GM18519 (cell line): ENCODE results near the gene BICD1.
A peak's percentile ranks its signal among the peaks of the same experiment; 100 is the strongest.
"Not testable (repeated sequence)": the region's sequence is repeated elsewhere in the genome, so short reads cannot be mapped to it uniquely, and the experiment has no call there.

ENCODE experiments used
- ATAC-seq: cut with Tn5 transposase; IDR thresholded peaks from one replicate; pipeline ENCODE4 v1.9.1; 2021; ENCODE audit warnings: mild to moderate bottlenecking, moderate library complexity; ENCODE audit not compliant: unreplicated experiment, low FRiP score

BICD1 gene

DNA sequence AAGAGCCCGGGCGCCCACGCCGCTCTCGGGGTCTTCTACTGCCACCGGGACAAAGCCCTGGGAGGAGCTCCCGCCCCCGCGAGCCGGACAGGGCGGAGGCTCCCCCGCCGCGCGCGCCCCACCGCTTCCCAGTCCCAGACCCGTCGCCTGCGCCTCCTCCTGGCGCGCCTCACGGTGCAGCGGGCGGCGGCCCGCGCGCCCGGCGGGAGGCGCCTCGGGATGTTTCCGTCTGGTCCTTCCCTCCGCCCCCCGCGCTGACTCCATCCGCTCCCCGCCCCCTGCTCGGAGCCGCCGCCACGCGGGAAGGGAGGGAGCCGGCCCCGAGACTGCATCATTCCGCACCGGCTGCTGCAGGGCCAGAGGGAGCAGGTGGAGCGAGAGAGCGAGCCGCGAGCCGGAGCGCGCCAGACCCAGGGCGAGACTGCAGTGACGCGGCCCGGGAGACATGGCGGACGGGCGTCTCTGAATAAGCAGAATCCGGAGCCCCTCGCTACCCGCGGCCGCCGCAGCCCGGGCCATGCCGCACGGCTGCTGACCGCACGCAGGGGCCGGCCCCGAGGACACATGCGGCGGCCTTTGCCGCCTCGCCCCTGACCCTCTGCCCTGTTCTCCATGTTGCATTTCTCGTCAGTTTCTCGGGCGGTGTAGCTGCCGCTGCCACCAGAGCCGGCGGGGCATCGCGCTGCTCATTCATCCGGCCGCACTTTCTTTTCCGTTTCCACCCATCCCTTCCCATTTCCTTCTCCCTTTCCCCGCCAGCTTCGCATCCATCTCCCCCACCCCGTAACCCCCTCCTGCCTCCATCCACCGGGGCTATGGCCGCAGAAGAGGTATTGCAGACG, at the start of gene BICD1:
BICD1 (plus strand) TSS at position 331 of the 842 bp plus-strand sequence; CDS start at position 816, 485 bp downstream.
- ATAC-seq = peak; percentile 64

DNA sequence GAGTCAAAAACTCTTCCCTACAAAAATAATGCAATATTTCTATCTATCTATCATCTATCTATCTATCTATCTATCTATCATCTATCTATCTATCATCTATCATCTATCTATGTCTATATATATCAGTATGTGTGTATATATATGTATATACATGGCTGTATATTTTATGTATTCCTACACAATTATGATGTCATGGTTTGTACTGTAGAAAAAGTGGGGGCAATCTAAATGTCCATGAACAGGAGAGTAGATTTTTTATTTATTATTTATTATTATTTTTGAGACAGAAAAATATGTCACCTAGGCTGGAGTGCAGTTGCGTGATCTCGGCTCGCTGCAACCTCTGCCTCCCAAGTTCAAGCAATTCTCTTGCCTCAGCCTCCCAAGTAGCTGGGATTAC, 45.6 kb upstream of the BICD1 start:
- no peak for ATAC-seq

DNA sequence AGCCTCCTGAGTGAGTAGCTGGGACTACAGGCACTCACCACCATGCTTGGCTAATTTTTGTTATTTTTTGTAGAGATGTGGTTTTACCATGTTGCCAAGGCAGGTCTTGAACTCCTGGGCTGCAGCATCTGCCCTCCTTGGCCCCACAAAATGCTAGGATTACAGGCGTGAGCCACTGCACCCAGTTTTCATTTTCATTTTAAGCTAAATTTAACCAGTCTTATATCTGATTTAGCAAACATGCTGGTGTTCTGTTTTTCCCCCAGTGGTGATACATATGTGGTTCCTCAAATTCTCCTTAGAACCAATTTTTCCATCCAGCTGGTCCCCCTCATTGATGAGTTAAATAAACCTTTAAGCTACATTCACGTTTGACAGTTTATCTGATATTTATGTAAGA, 43.8 kb upstream of the BICD1 start:
- no peak for ATAC-seq

DNA sequence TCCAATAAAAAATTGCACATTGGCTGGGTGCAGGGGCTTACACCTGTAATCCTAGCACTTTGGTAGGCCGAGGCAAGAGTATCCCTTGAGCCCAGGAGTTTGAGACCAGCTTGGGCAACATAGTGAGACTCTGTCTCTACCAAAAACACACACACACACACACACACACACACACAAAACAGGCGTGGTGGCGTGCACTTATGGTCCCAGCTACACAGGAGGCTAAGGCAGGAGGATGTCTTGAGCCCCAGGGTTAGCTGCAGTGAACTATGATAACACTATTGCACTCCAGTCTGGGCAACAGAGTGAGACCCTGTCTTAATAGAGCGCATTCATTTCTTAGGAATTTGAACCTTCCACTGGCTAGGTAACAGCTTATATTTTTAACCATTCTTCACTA, 42.9 kb upstream of the BICD1 start:
- no peak for ATAC-seq

DNA sequence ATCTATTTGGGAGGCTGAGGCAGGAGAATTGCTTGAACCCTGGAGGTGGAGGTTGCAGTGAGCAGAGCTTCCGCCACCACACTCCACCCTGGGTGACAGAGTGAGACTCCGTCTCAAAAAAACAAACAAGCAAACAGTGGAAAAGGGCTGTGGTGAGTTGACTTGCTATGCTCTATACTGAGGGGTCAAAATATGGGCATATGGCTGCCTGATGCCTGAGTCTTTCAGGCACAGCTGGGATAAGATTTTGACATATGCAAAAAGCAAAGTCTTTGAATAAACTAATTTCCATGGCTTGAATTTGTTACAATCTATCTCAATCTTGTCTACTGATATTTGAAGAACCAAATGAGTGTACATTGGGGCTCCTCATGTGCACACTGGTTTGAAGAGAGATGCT, 40.4 kb upstream of the BICD1 start:
- ATAC-seq = no peak

DNA sequence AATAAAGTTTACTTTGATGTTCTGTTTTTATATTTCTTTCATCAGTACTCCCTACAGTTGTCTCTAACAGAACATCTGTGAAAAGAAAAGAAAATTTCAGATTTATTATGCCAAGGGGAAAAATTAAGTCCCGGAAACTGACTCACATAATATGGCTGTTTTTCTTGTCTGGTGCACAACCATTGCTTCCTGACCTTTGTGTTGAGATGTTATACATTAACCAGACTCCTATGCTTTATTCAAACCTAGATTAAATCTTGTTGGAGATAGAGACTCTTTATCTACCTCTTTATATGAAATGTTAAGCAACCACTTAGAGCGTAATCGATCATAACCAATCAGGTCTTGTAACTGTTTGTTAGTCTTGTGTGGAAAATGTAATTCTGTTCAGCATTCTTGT, 37.6 kb upstream of the BICD1 start:
- no peak for ATAC-seq

DNA sequence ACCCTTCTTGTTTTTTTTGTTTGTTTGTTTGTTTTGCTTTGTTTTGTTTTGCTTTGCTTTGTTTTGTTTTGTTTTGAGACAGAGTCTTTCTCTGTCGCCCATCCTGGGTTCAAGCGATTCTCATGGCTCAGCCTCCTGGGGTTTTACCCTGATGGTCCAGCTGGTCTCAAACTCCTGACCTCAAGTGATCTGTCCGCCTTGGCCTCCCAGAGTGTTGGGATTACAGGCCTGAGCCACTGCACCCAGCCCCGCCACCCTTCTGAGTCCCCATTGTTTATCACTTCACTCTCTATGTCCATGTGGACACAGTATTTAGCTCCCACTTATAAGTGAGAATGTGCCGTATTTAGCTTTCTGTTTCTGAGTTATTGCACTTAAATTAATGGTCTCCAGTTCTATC, 36.9 kb upstream of the BICD1 start:
- ATAC-seq = no peak

DNA sequence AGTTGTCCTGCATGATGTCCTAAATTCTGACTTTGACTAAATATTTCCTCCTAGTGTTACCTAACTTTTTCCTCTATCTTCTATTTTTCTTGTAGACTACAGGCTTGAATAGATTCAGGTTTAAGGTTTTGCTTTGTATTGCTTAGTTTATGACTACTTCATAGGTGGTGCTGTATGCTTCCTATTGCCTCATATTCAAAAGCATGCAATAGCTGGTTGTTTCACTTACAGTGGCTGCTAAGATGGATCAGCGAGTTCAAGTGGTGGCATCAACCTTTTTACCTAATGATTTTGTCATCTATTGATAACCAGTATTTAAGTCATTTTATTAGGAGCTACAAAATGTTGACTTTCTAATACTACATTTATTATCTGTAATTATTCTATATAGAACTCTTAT, 36.3 kb upstream of the BICD1 start:
- ATAC-seq = no peak

DNA sequence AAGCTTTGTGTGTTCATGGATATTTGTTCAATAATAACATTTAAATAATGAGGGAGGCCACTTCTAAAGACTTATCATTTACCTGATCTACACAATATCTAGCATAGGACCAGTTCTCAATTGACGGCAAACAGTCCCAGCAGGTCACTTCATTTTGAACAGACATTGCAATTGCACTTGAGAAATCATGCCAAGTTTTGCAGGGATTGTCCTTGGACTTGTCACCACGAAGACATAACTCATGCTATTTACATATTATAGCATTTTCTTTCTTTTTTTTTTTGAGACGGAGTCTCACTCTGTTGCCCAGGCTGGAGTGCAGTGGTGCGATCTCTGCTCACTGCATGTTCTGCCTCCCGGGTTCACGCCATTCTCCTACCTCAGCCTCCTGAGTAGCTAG, 34.5 kb upstream of the BICD1 start:
- ATAC-seq = no peak

DNA sequence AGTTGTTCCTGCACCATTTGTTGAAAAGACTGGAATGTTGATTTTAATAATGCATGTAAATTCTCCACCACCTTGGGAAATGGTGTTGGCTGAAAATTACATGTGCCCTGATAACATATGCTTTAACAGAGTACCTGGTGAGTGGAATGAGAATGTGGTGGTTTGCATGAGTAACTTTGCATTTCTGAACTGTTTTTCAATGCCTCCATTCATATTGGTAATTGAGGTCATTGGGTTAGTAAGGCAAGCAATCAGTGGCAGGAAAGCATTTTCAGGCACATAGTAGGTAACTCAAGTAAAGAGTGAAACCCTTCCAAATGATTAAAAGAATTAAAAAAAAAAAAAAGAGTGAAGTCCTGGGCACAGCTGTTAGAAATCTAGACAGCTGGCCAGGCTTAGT, 32.2 kb upstream of the BICD1 start:
- no peak for ATAC-seq

DNA sequence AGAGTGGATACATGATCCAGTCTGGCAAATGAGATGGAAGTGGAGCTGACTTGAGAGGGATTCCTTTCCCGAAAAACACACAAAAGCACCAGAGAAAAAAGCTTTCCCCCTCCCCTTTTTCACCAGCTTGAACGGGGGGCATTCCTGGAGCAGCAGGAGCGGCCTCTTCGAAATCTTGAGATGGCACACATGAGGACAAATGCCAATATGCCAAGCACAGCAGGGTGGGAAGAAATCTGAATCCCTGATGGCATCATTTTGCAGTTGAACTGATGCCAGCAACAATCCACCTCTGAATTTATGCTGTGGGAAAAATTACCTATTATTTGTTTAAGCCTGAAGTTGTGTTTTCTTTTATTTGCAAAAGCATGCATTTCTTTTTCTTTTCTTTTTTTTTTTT, 29.7 kb upstream of the BICD1 start:
- ATAC-seq = no peak

DNA sequence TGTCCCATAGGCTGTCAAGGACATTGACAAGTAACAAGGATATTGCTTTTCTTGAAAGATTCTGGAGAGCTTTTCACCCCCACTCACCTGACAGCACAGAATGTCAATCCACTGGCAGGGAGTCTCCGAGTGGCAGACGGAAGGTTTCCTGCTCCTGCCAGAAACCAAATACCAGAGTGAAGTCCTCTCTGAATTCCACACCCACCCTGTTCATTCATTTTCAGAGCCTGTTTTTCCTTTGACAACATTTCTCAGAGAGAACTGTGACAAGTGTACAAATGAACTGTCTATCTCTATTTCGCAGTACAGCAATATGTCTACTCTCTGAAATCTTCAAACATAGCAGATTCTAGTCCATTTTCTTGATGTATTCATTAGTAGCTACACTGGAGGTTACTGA, 26.2 kb upstream of the BICD1 start:
- ATAC-seq = no peak

DNA sequence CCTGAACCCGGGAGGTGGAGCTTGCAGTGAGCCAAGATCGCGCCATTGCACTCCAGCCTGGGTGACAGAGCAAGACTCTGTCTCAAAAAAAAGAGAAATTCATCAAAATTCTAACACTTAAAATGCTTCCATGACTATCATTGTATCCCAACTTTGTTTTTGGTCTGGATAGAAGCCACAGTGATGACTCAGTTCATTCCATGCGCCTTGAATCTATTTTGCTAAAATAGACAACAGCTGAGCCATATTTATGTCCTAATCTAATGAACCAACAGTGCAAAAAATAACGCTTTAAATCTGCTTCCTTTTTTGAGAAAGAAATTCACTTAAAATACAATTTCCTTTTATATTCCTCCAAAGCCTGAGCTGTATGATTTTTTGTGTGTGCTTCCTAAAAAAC, 23.2 kb upstream of the BICD1 start:
- ATAC-seq = no peak

DNA sequence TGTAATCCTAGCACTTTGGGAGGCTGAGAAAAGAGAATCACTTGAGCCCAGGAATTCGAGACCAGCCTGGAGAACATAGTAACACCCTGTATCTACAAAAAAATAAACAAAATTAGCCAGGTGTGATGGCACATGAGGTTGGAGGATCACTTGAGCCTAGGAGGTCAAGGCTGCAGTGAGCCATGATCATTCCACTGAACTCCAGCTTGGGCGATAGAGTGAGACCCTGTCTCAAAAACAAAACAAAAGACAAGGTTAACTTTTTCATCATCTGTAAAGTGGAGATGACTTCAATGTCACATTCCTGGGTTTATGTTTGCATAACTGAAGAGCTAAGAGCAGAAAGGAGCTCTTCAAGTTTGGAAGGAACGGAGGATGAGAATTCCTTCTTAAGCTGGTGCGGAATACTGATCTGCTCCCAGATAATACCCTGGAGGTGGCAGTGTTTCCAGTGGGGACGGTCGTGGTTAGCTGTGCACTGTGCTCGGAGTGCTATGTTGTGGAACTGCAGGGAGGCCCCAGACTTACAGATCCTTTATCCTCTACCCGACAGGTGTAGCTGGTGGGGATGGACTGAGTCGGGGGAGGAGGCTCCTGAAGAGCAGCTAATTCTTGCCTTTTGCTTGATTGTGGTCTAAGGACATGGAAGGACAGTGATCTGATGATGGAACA, 22.5 kb upstream of the BICD1 start:
- no peak for ATAC-seq

DNA sequence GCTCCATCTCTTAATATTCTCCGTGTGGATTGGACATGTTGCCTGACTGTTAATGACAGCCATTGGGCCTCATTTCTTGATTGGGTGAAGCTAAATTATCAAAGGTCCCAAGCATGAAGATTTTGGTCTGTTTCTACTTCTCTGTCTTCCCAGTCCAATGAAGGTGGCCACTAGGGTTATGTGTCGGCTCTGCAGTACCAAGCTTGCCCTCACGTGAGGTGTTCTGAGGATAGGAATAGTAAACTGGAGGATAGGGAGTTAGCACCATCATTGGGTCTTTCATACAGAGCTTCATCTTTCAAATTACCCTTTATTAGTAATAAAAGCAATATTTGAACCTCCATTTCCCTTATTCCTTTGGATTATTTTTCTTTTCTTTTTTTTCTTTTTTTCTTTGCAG, 21.9 kb upstream of the BICD1 start:
- no peak for ATAC-seq

DNA sequence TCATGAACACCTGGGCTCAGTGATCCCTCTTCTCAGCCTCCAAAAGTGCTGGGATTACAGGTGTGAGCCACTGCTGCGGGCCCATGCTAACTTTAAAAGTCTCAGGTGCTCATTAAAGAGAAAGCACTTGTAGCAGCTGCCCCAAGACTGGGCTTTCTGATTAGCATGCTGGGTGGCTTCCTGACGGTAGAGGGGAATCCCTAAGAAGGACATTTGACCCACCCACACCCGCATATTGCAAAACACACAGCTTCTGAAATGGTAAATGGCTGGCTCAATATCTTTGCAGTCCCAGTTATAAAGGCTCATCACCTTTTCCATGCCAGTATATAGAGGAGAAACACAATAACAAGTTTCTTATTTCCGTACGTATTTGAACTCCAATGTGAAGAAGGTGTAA, 19.3 kb upstream of the BICD1 start:
- no peak for ATAC-seq

DNA sequence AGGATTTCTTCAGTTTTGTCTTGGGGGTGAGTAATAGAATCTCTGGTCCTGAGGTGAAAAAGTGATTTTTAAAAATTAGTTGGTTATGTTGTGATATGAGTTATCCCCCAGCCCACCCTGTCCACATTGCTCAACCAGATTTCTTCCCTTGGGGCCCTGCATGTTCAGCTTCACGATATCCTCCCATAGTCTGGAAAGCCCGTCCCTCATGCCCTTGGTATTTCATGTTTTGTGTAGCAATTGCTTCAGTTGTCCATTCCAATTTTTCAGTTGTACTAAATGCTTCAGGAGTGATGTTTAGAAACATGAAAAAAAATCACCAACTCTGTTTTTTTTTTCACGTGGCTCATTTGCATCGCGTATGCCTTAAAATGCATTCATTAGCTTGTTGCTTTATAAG, 17.5 kb upstream of the BICD1 start:
- no peak for ATAC-seq

DNA sequence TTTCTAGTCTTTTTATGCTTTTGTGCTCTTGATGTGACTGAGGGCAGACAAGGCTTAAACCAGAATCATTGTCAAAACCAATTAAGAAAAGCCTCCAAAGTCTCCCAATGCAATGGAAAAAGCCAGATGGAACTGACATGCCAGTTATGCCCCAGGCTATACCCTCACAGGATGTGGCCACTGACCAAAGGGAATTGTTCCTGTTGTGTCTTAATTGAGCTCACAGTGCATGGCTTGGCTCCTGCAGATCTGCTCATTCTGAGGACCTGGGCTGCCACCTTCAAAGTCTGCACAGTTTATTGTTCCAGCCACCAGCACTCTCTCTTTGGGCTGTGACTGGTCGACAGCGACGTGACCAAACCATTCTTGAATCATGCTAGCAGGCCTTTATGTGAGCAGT, 17.1 kb upstream of the BICD1 start:
- ATAC-seq = no peak

DNA sequence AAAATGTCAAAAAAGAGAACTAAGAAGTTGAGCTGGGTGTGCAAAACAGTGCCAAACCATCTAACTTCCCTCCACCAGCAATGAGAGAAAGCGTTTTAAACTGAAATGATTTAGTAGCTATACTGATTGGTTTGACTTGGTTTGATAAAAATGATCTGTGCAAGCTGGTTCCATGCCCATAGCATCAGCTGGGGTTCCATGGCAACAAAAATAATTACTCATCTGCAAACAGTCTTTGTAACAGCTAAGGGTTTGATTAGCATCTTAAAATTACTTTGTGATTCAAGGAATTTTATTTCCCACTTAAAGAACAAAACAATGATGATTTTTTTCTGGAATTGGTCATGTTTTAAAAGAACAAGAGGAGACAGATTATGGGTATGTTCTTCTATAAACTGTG, 15.0 kb upstream of the BICD1 start:
- ATAC-seq = no peak

DNA sequence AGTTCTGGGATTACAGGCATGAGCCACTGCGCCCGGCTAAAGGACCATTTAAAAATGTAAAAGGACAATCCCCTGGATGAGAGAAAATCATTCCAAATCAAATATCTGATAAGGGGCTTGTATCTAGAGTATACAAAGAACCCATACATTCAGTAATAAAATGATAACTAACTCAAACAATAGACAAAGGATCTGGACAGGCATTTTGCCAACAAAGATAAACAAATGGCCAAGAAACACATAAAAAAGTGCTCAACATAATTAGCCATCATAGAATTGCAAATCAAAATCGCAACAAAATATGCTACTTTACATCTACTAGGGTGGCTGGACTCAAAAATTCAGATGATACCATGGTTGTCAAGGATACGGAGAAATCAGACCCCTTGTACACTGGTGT, 8.5 kb upstream of the BICD1 start:
- ATAC-seq = no peak

DNA sequence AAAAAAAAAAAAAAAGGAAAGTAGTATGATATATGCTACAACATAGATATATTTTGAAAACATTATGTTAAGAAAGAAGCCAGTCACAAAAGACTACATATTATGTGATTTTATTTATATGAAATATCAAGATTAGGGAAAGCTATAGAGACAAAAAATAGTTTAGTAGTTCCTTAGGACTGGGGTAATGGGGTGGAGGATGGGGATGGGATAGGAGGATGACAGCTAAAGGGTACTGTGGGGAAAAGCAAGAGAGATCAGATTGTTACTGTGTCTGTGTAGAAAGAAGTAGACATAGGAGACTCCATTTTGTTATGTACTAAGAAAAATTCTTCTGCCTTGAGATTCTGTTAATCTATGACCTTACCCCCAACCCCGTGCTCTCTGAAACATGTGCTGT, 7.4 kb upstream of the BICD1 start:
- ATAC-seq = not testable (repeated sequence)

DNA sequence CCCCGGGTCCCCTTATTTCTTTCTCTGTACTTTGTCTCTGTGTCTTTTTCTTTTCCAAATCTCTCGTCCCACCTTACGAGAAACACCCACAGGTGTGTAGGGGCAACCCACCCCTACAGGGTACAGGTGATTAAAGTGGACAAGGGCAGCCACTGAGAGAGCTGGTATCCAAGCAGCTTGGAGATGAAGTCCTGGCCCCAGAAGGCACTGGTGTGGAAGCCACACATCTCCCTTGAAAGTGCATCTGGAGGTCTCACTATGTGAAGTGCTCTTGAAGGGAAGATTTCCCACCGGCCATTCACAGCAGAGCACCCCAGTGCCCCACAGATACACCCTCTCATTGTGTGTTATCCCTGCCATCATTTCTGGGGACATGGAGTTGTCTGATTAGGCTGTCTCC, 6.3 kb upstream of the BICD1 start:
- ATAC-seq = no peak
